H1 (cell line): ENCODE measurements around the gene USH2A.

Source experiments
- CTCF ChIP-seq, 3 experiments: IDR thresholded peaks; 1 replicate in 2 of 3; 2 replicates in 1 of 3; pipeline versions ENCODE4 v1.5.1 to v1.6.1; 2011; ENCODE audit warnings: low read length in 3 of 3, mild to moderate bottlenecking in 3 of 3, inconsistent platforms in 2 of 3, low read depth in 1 of 3, moderate library complexity in 1 of 3; ENCODE audit not compliant: insufficient read depth in 1 of 3; ENCODE audit errors: control extremely low read depth in 1 of 3
- E2F6 ChIP-seq: IDR thresholded peaks from 2 replicates; pipeline ENCODE4 v1.6.1; 2012; ENCODE audit warnings: inconsistent platforms
- HDAC2 ChIP-seq, 2 experiments: fragments of 300-600 bp in 1 of 2; sonication (generic) in 1 of 2; IDR thresholded peaks; 2 replicates each; pipeline ENCODE4 v1.6.1; 2011 to 2012; ENCODE audit warnings: low read depth in 2 of 2, low read length in 2 of 2, mild to moderate bottlenecking in 2 of 2, moderate library complexity in 2 of 2, borderline replicate concordance in 1 of 2, inconsistent platforms in 1 of 2
- JUN ChIP-seq: IDR thresholded peaks from 2 replicates; pipeline ENCODE4 v1.6.1; 2011; ENCODE audit warnings: low read depth, mild to moderate bottlenecking, improper control_type of control experiment, low read length
- JUND ChIP-seq: IDR thresholded peaks from 2 replicates; pipeline ENCODE4 v1.6.1; 2011; ENCODE audit warnings: mild to moderate bottlenecking, improper control_type of control experiment, low read length
- PHF8 ChIP-seq: fragments of 200-600 bp; sonication (generic); conservative IDR thresholded peaks from 2 replicates; pipeline ENCODE4 v1.7.1; 2012; ENCODE audit warnings: low read depth, mild to moderate bottlenecking, inconsistent platforms, low read length, moderate library complexity
- RAD21 ChIP-seq, 2 experiments: IDR thresholded peaks in 1 of 2; conservative IDR thresholded peaks in 1 of 2; 2 replicates each; pipeline ENCODE4 v1.6.1; 2011; ENCODE audit warnings: low read depth in 2 of 2, low read length in 2 of 2, improper control_type of control experiment in 1 of 2, inconsistent platforms in 1 of 2, mild to moderate bottlenecking in 1 of 2, moderate library complexity in 1 of 2
- RXRA ChIP-seq: IDR thresholded peaks from 2 replicates; pipeline ENCODE4 v1.6.1; 2011; ENCODE audit warnings: low read depth, mild to moderate bottlenecking, low read length, moderate library complexity; ENCODE audit not compliant: insufficient read depth
- SP2 ChIP-seq: IDR thresholded peaks from 2 replicates; pipeline ENCODE4 v1.6.1; 2012; ENCODE audit warnings: mild to moderate bottlenecking, low read length, inconsistent platforms
- ZNF274 ChIP-seq: IDR thresholded peaks from 2 replicates; pipeline ENCODE4 v1.7.0; 2012; ENCODE audit warnings: low read length, borderline replicate concordance; ENCODE audit errors: extremely low read depth

GRCh38 chr1:216205176-216205575 lies 218.1 kb downstream of the USH2A start:
- TF ChIP-seq HDAC2 (IDR thresholded peaks at IDR 0.05; ENCODE audit: borderline replicate concordance in 1 of 2, low read depth in 2 of 2, low read length in 2 of 2) = no peak
- no peak for TF ChIP-seq RAD21 (IDR thresholded peaks at IDR 0.05 in 1 of 2, conservative IDR thresholded peaks at IDR 0.05 in 1 of 2; ENCODE audit: low read depth in 2 of 2, low read length in 2 of 2)
- no peak for TF ChIP-seq SP2
- no peak for TF ChIP-seq RXRA
- TF ChIP-seq CTCF (IDR thresholded peaks at IDR 0.05; ENCODE audit: control extremely low read depth in 1 of 3, insufficient read depth in 1 of 3, low read depth in 1 of 3, low read length in 3 of 3) = no peak
- no peak for TF ChIP-seq JUN
- TF ChIP-seq E2F6 = no peak
- no peak for TF ChIP-seq PHF8
- no peak for TF ChIP-seq ZNF274
- TF ChIP-seq JUND = no peak
